ENCODE data around the gene DDX51.

DNA sequence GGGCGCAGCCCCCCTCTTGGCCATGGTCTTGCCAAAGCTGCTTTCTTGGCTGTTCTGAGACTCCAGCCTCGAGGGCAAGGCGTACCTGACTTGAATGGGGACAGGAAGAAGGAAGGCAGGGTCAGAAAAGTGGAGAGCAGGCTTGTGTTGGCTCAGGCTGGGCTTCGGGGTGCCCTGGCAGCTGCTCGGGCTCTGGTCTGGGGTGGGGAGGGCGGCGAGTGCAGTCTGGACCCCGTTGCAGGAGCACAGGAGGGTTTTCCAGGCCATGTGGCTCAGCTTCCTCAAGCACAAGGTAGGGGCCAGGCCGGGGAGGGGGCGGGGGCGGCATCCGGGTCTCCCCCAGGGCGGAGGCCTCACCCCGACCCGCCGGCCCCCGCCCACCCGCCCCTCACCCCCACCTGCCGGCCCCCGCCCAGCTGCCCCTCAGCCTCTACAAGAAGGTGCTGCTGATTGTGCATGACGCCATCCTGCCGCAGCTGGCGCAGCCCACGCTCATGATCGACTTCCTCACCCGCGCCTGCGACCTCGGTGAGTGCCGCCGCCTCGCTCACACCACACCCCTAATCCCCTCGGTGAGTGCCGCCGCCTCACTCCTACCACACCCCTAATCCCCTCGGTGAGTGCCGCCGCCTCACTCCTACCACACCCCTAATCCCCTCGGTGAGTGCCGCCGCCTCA is 4.4 kb upstream of the DDX51 start:
- TF ChIP-seq MAX (IDR thresholded peaks at IDR 0.05) (no peak), CHD2 (IDR thresholded peaks at IDR 0.05; ENCODE audit: low read depth, low read length) (no peak), SP1 (IDR thresholded peaks at IDR 0.05) (no peak), SP1 (CRISPR knock-in tag; IDR thresholded peaks at IDR 0.05) (no peak), PBX3 (CRISPR knock-in tag; IDR thresholded peaks at IDR 0.05; ENCODE audit: borderline replicate concordance) (no peak), HNRNPK (IDR thresholded peaks at IDR 0.05; ENCODE audit: low read depth, low read length, poor library complexity, severe bottlenecking) (no peak), KDM1A (CRISPR knock-in tag; IDR thresholded peaks at IDR 0.05) (no peak), MEIS1 (CRISPR knock-in tag; IDR thresholded peaks at IDR 0.05; ENCODE audit: borderline replicate concordance) (no peak), POLR2A (IDR thresholded peaks at IDR 0.05; ENCODE audit: insufficient read depth in 1 of 2, low read depth in 2 of 2, low read length in 2 of 2) (no peak)
- TF ChIP-seq, protein P1, sequence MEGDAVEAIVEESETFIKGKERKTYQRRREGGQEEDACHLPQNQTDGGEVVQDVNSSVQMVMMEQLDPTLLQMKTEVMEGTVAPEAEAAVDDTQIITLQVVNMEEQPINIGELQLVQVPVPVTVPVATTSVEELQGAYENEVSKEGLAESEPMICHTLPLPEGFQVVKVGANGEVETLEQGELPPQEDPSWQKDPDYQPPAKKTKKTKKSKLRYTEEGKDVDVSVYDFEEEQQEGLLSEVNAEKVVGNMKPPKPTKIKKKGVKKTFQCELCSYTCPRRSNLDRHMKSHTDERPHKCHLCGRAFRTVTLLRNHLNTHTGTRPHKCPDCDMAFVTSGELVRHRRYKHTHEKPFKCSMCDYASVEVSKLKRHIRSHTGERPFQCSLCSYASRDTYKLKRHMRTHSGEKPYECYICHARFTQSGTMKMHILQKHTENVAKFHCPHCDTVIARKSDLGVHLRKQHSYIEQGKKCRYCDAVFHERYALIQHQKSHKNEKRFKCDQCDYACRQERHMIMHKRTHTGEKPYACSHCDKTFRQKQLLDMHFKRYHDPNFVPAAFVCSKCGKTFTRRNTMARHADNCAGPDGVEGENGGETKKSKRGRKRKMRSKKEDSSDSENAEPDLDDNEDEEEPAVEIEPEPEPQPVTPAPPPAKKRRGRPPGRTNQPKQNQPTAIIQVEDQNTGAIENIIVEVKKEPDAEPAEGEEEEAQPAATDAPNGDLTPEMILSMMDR (CRISPR knock-in tag; IDR thresholded peaks at IDR 0.05): no peak
- TF ChIP-seq, protein P2, sequence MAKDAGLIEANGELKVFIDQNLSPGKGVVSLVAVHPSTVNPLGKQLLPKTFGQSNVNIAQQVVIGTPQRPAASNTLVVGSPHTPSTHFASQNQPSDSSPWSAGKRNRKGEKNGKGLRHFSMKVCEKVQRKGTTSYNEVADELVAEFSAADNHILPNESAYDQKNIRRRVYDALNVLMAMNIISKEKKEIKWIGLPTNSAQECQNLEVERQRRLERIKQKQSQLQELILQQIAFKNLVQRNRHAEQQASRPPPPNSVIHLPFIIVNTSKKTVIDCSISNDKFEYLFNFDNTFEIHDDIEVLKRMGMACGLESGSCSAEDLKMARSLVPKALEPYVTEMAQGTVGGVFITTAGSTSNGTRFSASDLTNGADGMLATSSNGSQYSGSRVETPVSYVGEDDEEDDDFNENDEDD (CRISPR knock-in tag; IDR thresholded peaks at IDR 0.05; ENCODE audit: borderline replicate concordance): no peak
